HG03039 (cell line): ENCODE measurements around the gene TBL1XR1.
A peak's percentile ranks its signal among the peaks of the same experiment; 100 is the strongest.
"Not testable (repeated sequence)": the region's sequence is repeated elsewhere in the genome, so short reads cannot be mapped to it uniquely, and the experiment has no call there.

Experiments
- ATAC-seq: cut with Tn5 transposase; IDR thresholded peaks from one replicate; pipeline ENCODE4 v1.9.1; 2021; ENCODE audit warnings: mild to moderate bottlenecking, moderate library complexity; ENCODE audit not compliant: unreplicated experiment

Gene TBL1XR1

GRCh38 chr3:177185035-177185574, 12.2 kb downstream of the TBL1XR1 start:
- peak; percentile 22 for ATAC-seq

- peak; percentile 58 for ATAC-seq
Observed at GRCh38 chr3:177184602-177185001, 12.7 kb downstream of the TBL1XR1 start.

- no peak for ATAC-seq
Observed at GRCh38 chr3:177182352-177182751, 14.9 kb downstream of the TBL1XR1 start.

GRCh38 chr3:177181418-177181817, 15.9 kb downstream of the TBL1XR1 start:
- ATAC-seq: no peak

GRCh38 chr3:177180506-177180905, 16.8 kb downstream of the TBL1XR1 start:
- no peak for ATAC-seq

GRCh38 chr3:177179281-177180067, 17.8 kb downstream of the TBL1XR1 start:
- ATAC-seq: no peak

- ATAC-seq: no peak
Observed at GRCh38 chr3:177177749-177178221, 19.5 kb downstream of the TBL1XR1 start.

GRCh38 chr3:177174607-177175170, 22.6 kb downstream of the TBL1XR1 start:
- ATAC-seq: no peak

- ATAC-seq: no peak
Observed at GRCh38 chr3:177169936-177170722, 27.2 kb downstream of the TBL1XR1 start.

- no peak for ATAC-seq
Observed at GRCh38 chr3:177168431-177168830, 28.9 kb downstream of the TBL1XR1 start.

- no peak for ATAC-seq
Observed at GRCh38 chr3:177162742-177163141, 34.5 kb downstream of the TBL1XR1 start.

- ATAC-seq: not testable (repeated sequence)
Observed at GRCh38 chr3:177161603-177162002, 35.7 kb downstream of the TBL1XR1 start.

GRCh38 chr3:177158461-177158860, 38.8 kb downstream of the TBL1XR1 start:
- no peak for ATAC-seq

- no peak for ATAC-seq
Observed at GRCh38 chr3:177157492-177157891, 39.8 kb downstream of the TBL1XR1 start.

GRCh38 chr3:177154733-177155132, 42.5 kb downstream of the TBL1XR1 start:
- no peak for ATAC-seq

GRCh38 chr3:177150970-177151627, 46.2 kb downstream of the TBL1XR1 start:
- ATAC-seq: peak; percentile 64

- peak; percentile 6 for ATAC-seq
Observed at GRCh38 chr3:177150218-177150916, 46.9 kb downstream of the TBL1XR1 start.

GRCh38 chr3:177149106-177149505, 48.2 kb downstream of the TBL1XR1 start:
- no peak for ATAC-seq

GRCh38 chr3:177147790-177148189, 49.5 kb downstream of the TBL1XR1 start:
- ATAC-seq: no peak

GRCh38 chr3:177146646-177147045, 50.6 kb downstream of the TBL1XR1 start:
- no peak for ATAC-seq
